Upper lobe of right lung (tissue), 1 donor: ENCODE measurements around the gene DENND2A. TPM values are rescaled to one million over a fixed set of nuclear protein-coding genes. Genes with fewer than 3 reads are reported as not detected.
"Not testable (repeated sequence)": the region's sequence is repeated elsewhere in the genome, so short reads cannot be mapped to it uniquely, and the experiment has no call there.

Experiments used
- ATAC-seq: fragments of 200-7000 bp; cut with Tn5 transposase; one replicate; pipeline ENCODE4 v1.9.1; 2020; ENCODE audit warnings: mild to moderate bottlenecking, moderate library complexity
- DNase-seq: peaks from one replicate; pipeline ENCODE4 v3.0.0-alpha.2; 2020
- H3K27ac ChIP-seq: fragments of 200-600 bp; one replicate; pipeline ENCODE4 v1.8.0; 2022
- H3K27me3 ChIP-seq: fragments of 200-600 bp; one replicate; pipeline ENCODE4 v1.8.0; 2022; ENCODE audit warnings: mild to moderate bottlenecking
- H3K36me3 ChIP-seq: fragments of 200-600 bp; one replicate; pipeline ENCODE4 v1.8.0; 2022
- H3K4me1 ChIP-seq: fragments of 200-600 bp; one replicate; pipeline ENCODE4 v1.8.0; 2022
- H3K4me3 ChIP-seq: fragments of 200-600 bp; one replicate; pipeline ENCODE4 v1.8.0; 2022; ENCODE audit warnings: mild to moderate bottlenecking
- H3K9me3 ChIP-seq: fragments of 200-600 bp; one replicate; pipeline ENCODE4 v1.8.0; 2022
- CTCF ChIP-seq: fragments of 200-600 bp; IDR thresholded peaks from one replicate; pipeline ENCODE4 v1.8.0; 2022; ENCODE audit warnings: antibody characterized with exemption
- intact Hi-C: fragments of 100-400 bp; cut with DNase I; formaldehyde crosslinking; loops from one replicate; pipeline ENCODE4 v1.11.0; 2022
- total RNA-seq: library from RNA; stranded (reverse); fragmentation: NEBNext Ultra II Directional; extraction: Animal tissue kit (Norgen Biotek cat#: 25700); gene quantifications from one replicate; pipeline ENCODE4 v1.2.1, GENCODE V29; 2021
- donor health status: DM: no; HTN: yes; CAD: no; lungs with severe emphysema.

Gene DENND2A
- total RNA-seq, 1 donor from 2014 or later, result 26.2 TPM

- ATAC-seq, result no peak
These were observed 100.4 kb downstream of the DENND2A start for GRCh38 chr7:140540136-140540777.

GRCh38 chr7:140539461-140539860 lies 101.2 kb downstream of the DENND2A start:
- intact Hi-C loops, result no loop called here
- Histone ChIP-seq H3K36me3 (no peaks in the 10 kb centered on the region), H3K9me3 (no peaks in the 10 kb centered on the region), H3K27ac (no peak overlapping the region), H3K4me3 (no peak overlapping the region), H3K27me3 (no peaks in the 10 kb centered on the region), H3K4me1 (peaks cover 16% of the 10 kb centered on the region)
- DNase-seq, result peak; percentile 58
- TF ChIP-seq CTCF, result no peak
- ATAC-seq, result peak; percentile 37

More at GRCh38 chr7:140540136-140540777, 100.4 kb downstream of the DENND2A start:
- Histone ChIP-seq H3K27me3 (no peaks in the 10 kb centered on the region), H3K4me3 (no peak overlapping the region), H3K36me3 (no peaks in the 10 kb centered on the region), H3K27ac (no peak overlapping the region), H3K4me1 (peaks cover 16% of the 10 kb centered on the region), H3K9me3 (no peaks in the 10 kb centered on the region)
- peak; percentile 57 for DNase-seq
- intact Hi-C loops, result no loop called here
- TF ChIP-seq CTCF, result no peak

GRCh38 chr7:140537750-140538482 lies 102.7 kb downstream of the DENND2A start:
- Histone ChIP-seq H3K27me3 (no peaks in the 10 kb centered on the region), H3K36me3 (no peaks in the 10 kb centered on the region), H3K27ac (peak overlapping the region; percentile 60), H3K4me3 (no peak overlapping the region), H3K9me3 (no peaks in the 10 kb centered on the region), H3K4me1 (peaks cover 16% of the 10 kb centered on the region)
- no peak for DNase-seq
- no peak for ATAC-seq
- no peak for TF ChIP-seq CTCF
- intact Hi-C loops, result no loop called here

- no peak for TF ChIP-seq CTCF
- Histone ChIP-seq H3K4me1 (peaks cover 7% of the 10 kb centered on the region), H3K27me3 (no peaks in the 10 kb centered on the region), H3K9me3 (no peaks in the 10 kb centered on the region), H3K4me3 (no peak overlapping the region), H3K27ac (peak overlapping the region; percentile 55), H3K36me3 (no peaks in the 10 kb centered on the region)
- DNase-seq, result no peak
- intact Hi-C loops, result no loop called here
- ATAC-seq, result peak; percentile 58
These were observed 105.9 kb downstream of the DENND2A start for GRCh38 chr7:140534743-140535142.

GRCh38 chr7:140533394-140533872 lies 107.2 kb downstream of the DENND2A start:
- no peak for DNase-seq

GRCh38 chr7:140529428-140529827 lies 111.2 kb downstream of the DENND2A start:
- H3K4me3 ChIP-seq, H3K36me3 ChIP-seq, ATAC-seq, H3K9me3 ChIP-seq, H3K4me1 ChIP-seq, H3K27me3 ChIP-seq, DNase-seq, H3K27ac ChIP-seq, intact Hi-C loops: not testable (repeated sequence)

More at GRCh38 chr7:140533394-140533872, 107.2 kb downstream of the DENND2A start:
- H3K27ac ChIP-seq, result peak overlapping the region; percentile 42
- no peak for TF ChIP-seq CTCF
- no peaks in the 10 kb centered on the region for H3K27me3 ChIP-seq
- no peak overlapping the region for H3K4me3 ChIP-seq
- ATAC-seq, result peak; percentile 40
- H3K4me1 ChIP-seq, result peaks cover 7% of the 10 kb centered on the region
- H3K9me3 ChIP-seq, result no peaks in the 10 kb centered on the region
- intact Hi-C loops, result no loop called here
- H3K36me3 ChIP-seq, result no peaks in the 10 kb centered on the region
